SK-N-SH treated with all-trans-retinoic acid at 6 μM for 48 hours (cell line): ENCODE measurements around the gene MAP7D2.

Experiments used
- CSDC2 ChIP-seq: fragments of 250-450 bp; sonication (Bioruptor Pico); IDR thresholded peaks from 2 replicates; pipeline ENCODE4 v1.5.0; 2020; ENCODE audit warnings: mild to moderate bottlenecking, moderate library complexity
- ESRRG ChIP-seq: fragments of 250-450 bp; sonication (Bioruptor Pico); IDR thresholded peaks from 2 replicates; pipeline ENCODE4 v1.6.1; 2021; ENCODE audit warnings: mild to moderate bottlenecking
- GLIS3 ChIP-seq: fragments of 250-450 bp; sonication (Bioruptor Pico); IDR thresholded peaks from 2 replicates; pipeline ENCODE4 v1.5.0; 2020; ENCODE audit warnings: mild to moderate bottlenecking, moderate library complexity
- OSR1 ChIP-seq: fragments of 250-450 bp; sonication (Bioruptor Pico); IDR thresholded peaks from 2 replicates; pipeline ENCODE4 v1.8.0; 2022; ENCODE audit warnings: moderate library complexity, mild to moderate bottlenecking, inconsistent platforms
- PPARA ChIP-seq: fragments of 250-450 bp; sonication (Bioruptor Pico); IDR thresholded peaks from 2 replicates; pipeline ENCODE4 v1.5.0; 2020; ENCODE audit warnings: mild to moderate bottlenecking, borderline replicate concordance
- RARB ChIP-seq: fragments of 250-450 bp; sonication (Bioruptor Pico); IDR thresholded peaks from 2 replicates; pipeline ENCODE4 v1.8.0; 2021; ENCODE audit warnings: mild to moderate bottlenecking, moderate library complexity
- ZC3H10 ChIP-seq: fragments of 250-450 bp; sonication (Bioruptor Pico); IDR thresholded peaks from 2 replicates; pipeline ENCODE4 v1.5.1; 2021; ENCODE audit warnings: mild to moderate bottlenecking, moderate library complexity
- ZNF8 ChIP-seq: fragments of 450-650 bp; formaldehyde crosslinking; IDR thresholded peaks from 2 replicates; pipeline ENCODE4 v1.5.0; 2020; ENCODE audit warnings: mild to moderate bottlenecking, moderate library complexity
- TF ChIP-seq, protein P1 (sequence below): fragments of 250-450 bp; sonication (Bioruptor Pico); IDR thresholded peaks from 2 replicates; pipeline ENCODE4 v1.8.0; 2020; ENCODE audit warnings: mild to moderate bottlenecking, moderate library complexity, borderline replicate concordance
- TF ChIP-seq, protein P2 (sequence below): fragments of 250-450 bp; sonication (Bioruptor Pico); IDR thresholded peaks from 2 replicates; pipeline ENCODE4 v1.5.1; 2021; ENCODE audit warnings: mild to moderate bottlenecking, moderate library complexity

DNA sequence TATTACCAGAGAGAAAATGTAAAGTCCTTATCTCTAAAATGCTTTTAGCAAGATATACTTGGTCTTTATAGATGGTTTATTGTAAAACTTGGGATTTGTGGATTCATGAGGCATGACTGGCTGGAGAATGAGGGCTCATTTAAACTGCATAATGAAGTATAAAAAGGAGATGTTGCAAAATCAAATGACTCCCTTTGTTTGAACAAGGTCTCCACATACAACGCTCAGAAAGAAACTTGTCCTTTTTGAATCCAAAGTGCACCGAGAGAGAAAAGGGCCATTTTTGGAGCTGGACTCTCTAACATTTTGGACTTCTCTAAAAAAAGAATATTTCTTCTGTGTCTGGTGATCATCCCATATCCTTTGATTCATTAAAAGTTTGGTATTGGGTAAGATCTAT lies 32.6 kb upstream of the MAP7D2 start:
- no peak for TF ChIP-seq ZC3H10
- TF ChIP-seq CSDC2 (CRISPR knock-in tag) = no peak
- no peak for TF ChIP-seq ESRRG
- TF ChIP-seq, protein P1, sequence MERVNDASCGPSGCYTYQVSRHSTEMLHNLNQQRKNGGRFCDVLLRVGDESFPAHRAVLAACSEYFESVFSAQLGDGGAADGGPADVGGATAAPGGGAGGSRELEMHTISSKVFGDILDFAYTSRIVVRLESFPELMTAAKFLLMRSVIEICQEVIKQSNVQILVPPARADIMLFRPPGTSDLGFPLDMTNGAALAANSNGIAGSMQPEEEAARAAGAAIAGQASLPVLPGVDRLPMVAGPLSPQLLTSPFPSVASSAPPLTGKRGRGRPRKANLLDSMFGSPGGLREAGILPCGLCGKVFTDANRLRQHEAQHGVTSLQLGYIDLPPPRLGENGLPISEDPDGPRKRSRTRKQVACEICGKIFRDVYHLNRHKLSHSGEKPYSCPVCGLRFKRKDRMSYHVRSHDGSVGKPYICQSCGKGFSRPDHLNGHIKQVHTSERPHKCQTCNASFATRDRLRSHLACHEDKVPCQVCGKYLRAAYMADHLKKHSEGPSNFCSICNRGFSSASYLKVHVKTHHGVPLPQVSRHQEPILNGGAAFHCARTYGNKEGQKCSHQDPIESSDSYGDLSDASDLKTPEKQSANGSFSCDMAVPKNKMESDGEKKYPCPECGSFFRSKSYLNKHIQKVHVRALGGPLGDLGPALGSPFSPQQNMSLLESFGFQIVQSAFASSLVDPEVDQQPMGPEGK (CRISPR knock-in tag) = no peak
- TF ChIP-seq OSR1 = no peak
- no peak for TF ChIP-seq PPARA (CRISPR knock-in tag)
- TF ChIP-seq, protein P2, sequence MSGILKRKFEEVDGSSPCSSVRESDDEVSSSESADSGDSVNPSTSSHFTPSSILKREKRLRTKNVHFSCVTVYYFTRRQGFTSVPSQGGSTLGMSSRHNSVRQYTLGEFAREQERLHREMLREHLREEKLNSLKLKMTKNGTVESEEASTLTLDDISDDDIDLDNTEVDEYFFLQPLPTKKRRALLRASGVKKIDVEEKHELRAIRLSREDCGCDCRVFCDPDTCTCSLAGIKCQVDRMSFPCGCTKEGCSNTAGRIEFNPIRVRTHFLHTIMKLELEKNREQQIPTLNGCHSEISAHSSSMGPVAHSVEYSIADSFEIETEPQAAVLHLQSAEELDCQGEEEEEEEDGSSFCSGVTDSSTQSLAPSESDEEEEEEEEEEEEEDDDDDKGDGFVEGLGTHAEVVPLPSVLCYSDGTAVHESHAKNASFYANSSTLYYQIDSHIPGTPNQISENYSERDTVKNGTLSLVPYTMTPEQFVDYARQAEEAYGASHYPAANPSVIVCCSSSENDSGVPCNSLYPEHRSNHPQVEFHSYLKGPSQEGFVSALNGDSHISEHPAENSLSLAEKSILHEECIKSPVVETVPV (CRISPR knock-in tag) = no peak
- TF ChIP-seq RARB (CRISPR knock-in tag) = no peak
- TF ChIP-seq GLIS3 (CRISPR knock-in tag) = no peak
- TF ChIP-seq ZNF8 (CRISPR knock-in tag) = no peak
